GM18505 (cell line): ENCODE results near the gene CDC42SE2.

Source experiments
- ATAC-seq: cut with Tn5 transposase; IDR thresholded peaks from one replicate; pipeline ENCODE4 v1.9.1; 2021; ENCODE audit not compliant: unreplicated experiment
- POLR2A ChIP-seq: IDR thresholded peaks from 4 replicates; pipeline ENCODE4 v1.6.1; 2011; ENCODE audit warnings: borderline replicate concordance; ENCODE audit not compliant: insufficient read depth, insufficient read length; ENCODE audit errors: extremely low read depth

The CDC42SE2 gene

GRCh38 chr5:131381021-131381420 is 117.2 kb downstream of the CDC42SE2 start:
- ATAC-seq = no peak
- TF ChIP-seq POLR2A = no peak

- ATAC-seq = peak; percentile 40
- no peak for TF ChIP-seq POLR2A
Observed at GRCh38 chr5:131381777-131382176, 117.9 kb downstream of the CDC42SE2 start.

GRCh38 chr5:131382407-131383395 is 118.8 kb downstream of the CDC42SE2 start:
- no peak for TF ChIP-seq POLR2A
- peak; percentile 57 for ATAC-seq

- TF ChIP-seq POLR2A = no peak
- ATAC-seq = no peak
Observed at GRCh38 chr5:131384173-131384572, 120.3 kb downstream of the CDC42SE2 start.

- ATAC-seq = no peak
- no peak for TF ChIP-seq POLR2A
Observed at GRCh38 chr5:131384616-131385214, 120.9 kb downstream of the CDC42SE2 start.

- no peak for ATAC-seq
- no peak for TF ChIP-seq POLR2A
Observed at GRCh38 chr5:131386124-131386523, 122.3 kb downstream of the CDC42SE2 start.

GRCh38 chr5:131386779-131387178 is 122.9 kb downstream of the CDC42SE2 start:
- ATAC-seq = no peak
- TF ChIP-seq POLR2A = no peak

GRCh38 chr5:131387255-131387654 is 123.4 kb downstream of the CDC42SE2 start:
- no peak for ATAC-seq
- no peak for TF ChIP-seq POLR2A

GRCh38 chr5:131389096-131389868 is 125.4 kb downstream of the CDC42SE2 start:
- ATAC-seq = peak; percentile 38
- TF ChIP-seq POLR2A = no peak

GRCh38 chr5:131389869-131390265 is 126.0 kb downstream of the CDC42SE2 start:
- ATAC-seq = no peak

GRCh38 chr5:131392466-131393095 is 128.7 kb downstream of the CDC42SE2 start:
- no peak for ATAC-seq
- TF ChIP-seq POLR2A = no peak

More at GRCh38 chr5:131389869-131390265, 126.0 kb downstream of the CDC42SE2 start:
- TF ChIP-seq POLR2A = no peak

- TF ChIP-seq POLR2A = no peak
- ATAC-seq = no peak
Observed at GRCh38 chr5:131393498-131393968, 129.7 kb downstream of the CDC42SE2 start.
